GM12878 (cell line): ENCODE data around the gene DAAM1. TPM values are rescaled to one million over a fixed set of nuclear protein-coding genes. Genes with fewer than 3 reads are reported as not detected.

Experiments used
- ATAC-seq: fragments of 200-7000 bp; cut with Tn5 transposase; 3 replicates; pipeline ENCODE4 v1.9.1; 2020; ENCODE audit warnings: mild to moderate bottlenecking, moderate library complexity
- BruUV-seq: library from RNA; stranded (reverse); fragments of 400-500 nt; replicated peaks from 2 replicates; lab custom pipeline; 2021; lab: Mats Ljungman, UMichigan
- CTCF ChIA-PET: fragments of 300-600 bp; sonication (Branson Sonifier 250); formaldehyde crosslinking; extraction: SDS; loops from one replicate; lab custom pipeline; 2021; ENCODE audit warnings: inconsistent platforms; lab: Yijun Ruan, JAX
- POLR2A ChIA-PET: fragments of 350-600 bp; formaldehyde crosslinking; extraction: SDS; loops from one replicate; lab custom pipeline; 2021; ENCODE audit warnings: inconsistent platforms; lab: Charles Lee
- RAD21 ChIA-PET: fragments of 300-600 bp; sonication (Branson Sonifier 250); formaldehyde crosslinking; loops from one replicate; lab custom pipeline; 2023; ENCODE audit warnings: antibody characterized with exemption; ENCODE audit not compliant: unreplicated experiment; lab: Charles Lee
- SMC1A ChIA-PET: fragments of 300-600 bp; sonication (Branson Sonifier 250); formaldehyde crosslinking; loops from one replicate; lab custom pipeline; 2023; ENCODE audit not compliant: unreplicated experiment, uncharacterized antibody; lab: Charles Lee
- DNase-seq: peaks from one replicate; pipeline ENCODE4 v3.0.0-alpha.2; 2011; ENCODE audit warnings: low read depth, low spot score
- FAIRE-seq: peaks from 3 replicates; lab custom pipeline; 2011; peaks lifted over from hg19 to GRCh38; lab: Jason Lieb, UNC
- H2AFZ ChIP-seq: 2 replicates; pipeline ENCODE4 v1.6.0; 2011; ENCODE audit warnings: low read depth, low read length, control low read depth; ENCODE audit not compliant: control insufficient read depth
- H3K27ac ChIP-seq: 2 replicates; pipeline ENCODE4 v1.5.1; 2011; ENCODE audit warnings: control low read depth; ENCODE audit not compliant: control insufficient read depth, insufficient read depth
- H3K27me3 ChIP-seq, 2 experiments: replicated peaks in 1 of 2; 2 replicates each; pipeline versions ENCODE4 v1.6.0 to v1.6.1; 2011; ENCODE audit warnings: low read length in 1 of 2; ENCODE audit not compliant: control insufficient read depth in 2 of 2, insufficient read depth in 2 of 2
- H3K36me3 ChIP-seq, 2 experiments: 2 replicates each; pipeline ENCODE4 v1.5.1; 2011; ENCODE audit warnings: low read length in 1 of 2; ENCODE audit not compliant: control insufficient read depth in 2 of 2, insufficient read depth in 2 of 2
- H3K4me1 ChIP-seq: 2 replicates; pipeline ENCODE4 v1.6.1; 2011; ENCODE audit warnings: mild to moderate bottlenecking, low read length, moderate library complexity, mixed read lengths; ENCODE audit not compliant: control insufficient read depth, insufficient read depth
- H3K4me2 ChIP-seq: 2 replicates; pipeline ENCODE4 v1.6.0; 2011; ENCODE audit warnings: control low read depth; ENCODE audit not compliant: control insufficient read depth, insufficient read depth
- H3K4me3 ChIP-seq: fragments of 200-600 bp; sonication (generic); 2 replicates; pipeline ENCODE4 v1.5.1; 2016
- H3K79me2 ChIP-seq: 2 replicates; pipeline ENCODE4 v1.6.0; 2011; ENCODE audit warnings: low read length; ENCODE audit not compliant: control insufficient read depth, insufficient read depth
- H3K9ac ChIP-seq: 2 replicates; pipeline ENCODE4 v1.8.0; 2011; ENCODE audit warnings: low read length, control low read depth, mixed read lengths; ENCODE audit not compliant: control insufficient read depth, insufficient read depth
- H3K9me3 ChIP-seq: replicated peaks from 3 replicates; pipeline ENCODE4 v1.5.1; 2011; ENCODE audit warnings: mild to moderate bottlenecking, low read length; ENCODE audit not compliant: control insufficient read depth, insufficient read depth
- H4K20me1 ChIP-seq: 2 replicates; pipeline ENCODE4 v1.6.0; 2011; ENCODE audit not compliant: control insufficient read depth, insufficient read depth
- CBX3 ChIP-seq: fragments of 200-600 bp; sonication (generic); IDR thresholded peaks from 2 replicates; pipeline ENCODE4 v1.6.1; 2016; ENCODE audit warnings: low read depth, borderline replicate concordance
- CBX5 ChIP-seq: sonication (generic); IDR thresholded peaks from 2 replicates; pipeline ENCODE4 v1.6.1; 2016; ENCODE audit warnings: low read depth, moderate library complexity, mild to moderate bottlenecking, inconsistent platforms
- LARP7 ChIP-seq: fragments of 450-650 bp; IDR thresholded peaks from 2 replicates; pipeline ENCODE4 v1.6.1; 2017; ENCODE audit warnings: mild to moderate bottlenecking
- MTA2 ChIP-seq: fragments of 450-650 bp; IDR thresholded peaks from 2 replicates; pipeline ENCODE4 v1.6.1; 2016; ENCODE audit warnings: low read depth, mild to moderate bottlenecking, moderate library complexity
- POU2F2 ChIP-seq: IDR thresholded peaks from 3 replicates; pipeline ENCODE4 v1.6.1; 2011; ENCODE audit warnings: low read depth, mild to moderate bottlenecking, low read length, borderline replicate concordance
- SMAD5 ChIP-seq: IDR thresholded peaks from 2 replicates; pipeline ENCODE4 v1.6.1; 2016; ENCODE audit warnings: antibody characterized with exemption, low read depth
- SMC3 ChIP-seq: IDR thresholded peaks from 2 replicates; pipeline ENCODE4 v1.6.1; 2011; ENCODE audit warnings: low read length, improper control_type of control experiment, borderline replicate concordance
- STAT1 ChIP-seq: fragments of 450-650 bp; conservative IDR thresholded peaks from 2 replicates; pipeline ENCODE4 v1.6.1; 2014; ENCODE audit warnings: antibody characterized with exemption, mild to moderate bottlenecking
- SUPT20H ChIP-seq: IDR thresholded peaks from 2 replicates; pipeline ENCODE4 v1.6.1; 2011; ENCODE audit warnings: low read depth, mild to moderate bottlenecking, low read length, moderate library complexity, borderline replicate concordance; ENCODE audit not compliant: control insufficient read depth
- WGBS: methylation state at CpG from one replicate; pipeline ENCODE4 v1.1.6; 2016; ENCODE audit warnings: low lambda C conversion rate; ENCODE audit not compliant: insufficient replicate concordance, insufficient coverage; ENCODE audit errors: missing lambda C conversion rate; 5-methylcytosine and 5-hydroxymethylcytosine counted together
- in situ Hi-C: fragments of 300-500 bp; cut with MboI; formaldehyde crosslinking; loops from 9 replicates; pipeline ENCODE4 v1.14.3; 2018; ENCODE audit warnings: mixed read lengths
- intact Hi-C: fragments of 100-400 bp; cut with micrococcal nuclease; formaldehyde crosslinking; loops from one replicate; pipeline ENCODE4 v1.14.2; 2022; ENCODE audit not compliant: unreplicated experiment
- polyA plus RNA-seq, 11 experiments: library from polyadenylated mRNA; depleted of rRNA in 4 of 11; unstranded in 6 of 11; stranded (reverse) in 5 of 11; fragments of >200 nt; fragmentation: Nextera tagmentation in 4 of 11; fragmentation: Illumina TruSeq in 1 of 11; extraction: Ambion mirVana in 4 of 11; extraction: Trizol in 1 of 11; gene quantifications; 1 replicate in 1 of 11; 2 replicates in 10 of 11; pipeline versions ENCODE4 v1.2.1 to v1.2.3, GENCODE V29; 2011 to 2016; ENCODE audit warnings: inconsistent platforms in 2 of 11, missing spikeins in 2 of 11, low read depth in 1 of 11
- total RNA-seq, 4 experiments: library from RNA; depleted of rRNA in 3 of 4; stranded (reverse); fragments of >200 nt in 3 of 4; fragmentation: Illumina TruSeq in 1 of 4; extraction: Trizol in 1 of 4; gene quantifications; 2 replicates each; pipeline versions ENCODE4 v1.2.1 to v1.2.3, GENCODE V29; 2013 to 2021
- TF ChIP-seq, protein P1 (sequence below): IDR thresholded peaks from 2 replicates; pipeline ENCODE4 v1.6.1; 2012; ENCODE audit warnings: improper control_type of control experiment, low read depth, low read length; ENCODE audit not compliant: insufficient replicate concordance
- TF ChIP-seq, protein P2 (sequence below): fragments of 450-650 bp; formaldehyde crosslinking; IDR thresholded peaks from 2 replicates; pipeline ENCODE4 v1.4.0; 2022; ENCODE audit warnings: mild to moderate bottlenecking, moderate library complexity

DAAM1 gene
- total and polyA plus RNA-seq, 10 of the 15 experiments (the other 5 are each of a cell fraction or from before 2014, with no cell fraction given): 13.8 to 32.4 (median 24.2) TPM

DNA sequence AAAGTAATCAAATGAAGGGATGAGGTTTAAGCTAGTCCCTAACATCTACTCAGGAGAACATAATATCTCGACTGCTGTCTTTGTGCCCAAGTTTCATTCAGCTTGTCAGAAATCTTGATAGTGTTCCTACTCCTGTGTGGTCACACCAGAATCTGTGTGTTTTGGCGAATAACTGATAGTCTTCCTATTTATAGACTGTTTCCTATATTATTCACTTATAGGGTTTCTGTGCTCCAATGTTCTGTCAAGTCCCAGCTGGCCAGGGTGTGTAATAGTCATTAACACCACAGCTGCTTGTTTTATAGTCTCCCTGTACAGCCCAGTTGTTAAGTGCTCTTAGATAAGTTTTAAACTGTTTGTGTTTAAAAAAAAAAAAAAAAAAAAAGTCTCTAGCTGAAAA, 230.8 kb downstream of the DAAM1 start:
- ChIA-PET CTCF (interaction anchor here (0.9 to 1.4 kb wide), 4 partner anchors 9 to 90 kb away, joined by 3 to 7 read pairs (median 4); no protein-coding TSS in a partner anchor), POLR2A (interaction anchor here (0.7 kb wide), 1 partner anchor 1428 kb away, joined by 3 read pairs; no protein-coding TSS in a partner anchor)
- in situ Hi-C loops: no loop called here

More for the DNA sequence above, 230.8 kb downstream of the DAAM1 start:
- intact Hi-C loops: no loop called here
- SMC1A ChIA-PET: interaction anchor here (0.6 to 2.0 kb wide), 8 partner anchors 13 to 294 kb away, joined by 3 to 8 read pairs (median 3); no protein-coding TSS in a partner anchor
- TF ChIP-seq SMC3 (no peak), MTA2 (no peak), SMAD5 (no peak), CBX5 (no peak), STAT1 (no peak), SUPT20H (no peak), POU2F2 (no peak), LARP7 (no peak), CBX3 (no peak)
- TF ChIP-seq, protein P1, sequence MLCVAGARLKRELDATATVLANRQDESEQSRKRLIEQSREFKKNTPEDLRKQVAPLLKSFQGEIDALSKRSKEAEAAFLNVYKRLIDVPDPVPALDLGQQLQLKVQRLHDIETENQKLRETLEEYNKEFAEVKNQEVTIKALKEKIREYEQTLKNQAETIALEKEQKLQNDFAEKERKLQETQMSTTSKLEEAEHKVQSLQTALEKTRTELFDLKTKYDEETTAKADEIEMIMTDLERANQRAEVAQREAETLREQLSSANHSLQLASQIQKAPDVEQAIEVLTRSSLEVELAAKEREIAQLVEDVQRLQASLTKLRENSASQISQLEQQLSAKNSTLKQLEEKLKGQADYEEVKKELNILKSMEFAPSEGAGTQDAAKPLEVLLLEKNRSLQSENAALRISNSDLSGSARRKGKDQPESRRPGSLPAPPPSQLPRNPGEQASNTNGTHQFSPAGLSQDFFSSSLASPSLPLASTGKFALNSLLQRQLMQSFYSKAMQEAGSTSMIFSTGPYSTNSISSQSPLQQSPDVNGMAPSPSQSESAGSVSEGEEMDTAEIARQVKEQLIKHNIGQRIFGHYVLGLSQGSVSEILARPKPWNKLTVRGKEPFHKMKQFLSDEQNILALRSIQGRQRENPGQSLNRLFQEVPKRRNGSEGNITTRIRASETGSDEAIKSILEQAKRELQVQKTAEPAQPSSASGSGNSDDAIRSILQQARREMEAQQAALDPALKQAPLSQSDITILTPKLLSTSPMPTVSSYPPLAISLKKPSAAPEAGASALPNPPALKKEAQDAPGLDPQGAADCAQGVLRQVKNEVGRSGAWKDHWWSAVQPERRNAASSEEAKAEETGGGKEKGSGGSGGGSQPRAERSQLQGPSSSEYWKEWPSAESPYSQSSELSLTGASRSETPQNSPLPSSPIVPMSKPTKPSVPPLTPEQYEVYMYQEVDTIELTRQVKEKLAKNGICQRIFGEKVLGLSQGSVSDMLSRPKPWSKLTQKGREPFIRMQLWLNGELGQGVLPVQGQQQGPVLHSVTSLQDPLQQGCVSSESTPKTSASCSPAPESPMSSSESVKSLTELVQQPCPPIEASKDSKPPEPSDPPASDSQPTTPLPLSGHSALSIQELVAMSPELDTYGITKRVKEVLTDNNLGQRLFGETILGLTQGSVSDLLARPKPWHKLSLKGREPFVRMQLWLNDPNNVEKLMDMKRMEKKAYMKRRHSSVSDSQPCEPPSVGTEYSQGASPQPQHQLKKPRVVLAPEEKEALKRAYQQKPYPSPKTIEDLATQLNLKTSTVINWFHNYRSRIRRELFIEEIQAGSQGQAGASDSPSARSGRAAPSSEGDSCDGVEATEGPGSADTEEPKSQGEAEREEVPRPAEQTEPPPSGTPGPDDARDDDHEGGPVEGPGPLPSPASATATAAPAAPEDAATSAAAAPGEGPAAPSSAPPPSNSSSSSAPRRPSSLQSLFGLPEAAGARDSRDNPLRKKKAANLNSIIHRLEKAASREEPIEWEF: no peak
- TF ChIP-seq, protein P2, sequence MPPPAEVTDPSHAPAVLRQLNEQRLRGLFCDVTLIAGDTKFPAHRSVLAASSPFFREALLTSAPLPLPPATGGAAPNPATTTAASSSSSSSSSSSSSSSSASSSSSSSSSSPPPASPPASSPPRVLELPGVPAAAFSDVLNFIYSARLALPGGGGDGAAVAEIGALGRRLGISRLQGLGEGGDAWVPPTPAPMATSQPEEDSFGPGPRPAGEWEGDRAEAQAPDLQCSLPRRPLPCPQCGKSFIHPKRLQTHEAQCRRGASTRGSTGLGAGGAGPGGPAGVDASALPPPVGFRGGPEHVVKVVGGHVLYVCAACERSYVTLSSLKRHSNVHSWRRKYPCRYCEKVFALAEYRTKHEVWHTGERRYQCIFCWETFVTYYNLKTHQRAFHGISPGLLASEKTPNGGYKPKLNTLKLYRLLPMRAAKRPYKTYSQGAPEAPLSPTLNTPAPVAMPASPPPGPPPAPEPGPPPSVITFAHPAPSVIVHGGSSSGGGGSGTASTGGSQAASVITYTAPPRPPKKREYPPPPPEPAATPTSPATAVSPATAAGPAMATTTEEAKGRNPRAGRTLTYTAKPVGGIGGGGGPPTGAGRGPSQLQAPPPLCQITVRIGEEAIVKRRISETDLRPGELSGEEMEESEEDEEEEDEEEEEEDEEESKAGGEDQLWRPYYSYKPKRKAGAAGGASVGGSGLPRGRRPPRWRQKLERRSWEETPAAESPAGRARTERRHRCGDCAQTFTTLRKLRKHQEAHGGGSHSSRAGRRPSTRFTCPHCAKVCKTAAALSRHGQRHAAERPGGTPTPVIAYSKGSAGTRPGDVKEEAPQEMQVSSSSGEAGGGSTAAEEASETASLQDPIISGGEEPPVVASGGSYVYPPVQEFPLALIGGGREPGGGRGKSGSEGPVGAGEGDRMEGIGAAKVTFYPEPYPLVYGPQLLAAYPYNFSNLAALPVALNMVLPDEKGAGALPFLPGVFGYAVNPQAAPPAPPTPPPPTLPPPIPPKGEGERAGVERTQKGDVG (CRISPR knock-in tag): no peak
- TF ChIP-seq, all 136 proteins: peak for 0
- no peak for FAIRE-seq
- 73% methylated on average over 2 of the region's 2 CpGs for whole genome bisulfite sequencing
- H3K9me3 ChIP-seq: no peaks in the 10 kb centered on the region
- DNase-seq: no peak
- no peak overlapping the region for H3K4me2 ChIP-seq
- H3K27ac ChIP-seq: no peak overlapping the region
- no peak overlapping the region for H3K4me3 ChIP-seq
- H3K9ac ChIP-seq: no peak overlapping the region
- no peaks in the 10 kb centered on the region for H3K79me2 ChIP-seq
- BruUV-seq: no TSS peak
- RAD21 ChIA-PET: interaction anchor here (1.0 to 1.1 kb wide), 2 partner anchors 42 to 294 kb away, joined by 3 read pairs; no protein-coding TSS in a partner anchor
- peaks cover 5% of the 10 kb centered on the region; the same call in 1 of the 2 replicates for H3K4me1 ChIP-seq
- no peaks in the 10 kb centered on the region for H3K27me3 ChIP-seq
- no peak for ATAC-seq
- no peaks in the 10 kb centered on the region for H4K20me1 ChIP-seq
- no peak overlapping the region for H2AFZ ChIP-seq
- H3K36me3 ChIP-seq: no peaks in the 10 kb centered on the region
